ENCODE data around the gene CLTB.

DNA sequence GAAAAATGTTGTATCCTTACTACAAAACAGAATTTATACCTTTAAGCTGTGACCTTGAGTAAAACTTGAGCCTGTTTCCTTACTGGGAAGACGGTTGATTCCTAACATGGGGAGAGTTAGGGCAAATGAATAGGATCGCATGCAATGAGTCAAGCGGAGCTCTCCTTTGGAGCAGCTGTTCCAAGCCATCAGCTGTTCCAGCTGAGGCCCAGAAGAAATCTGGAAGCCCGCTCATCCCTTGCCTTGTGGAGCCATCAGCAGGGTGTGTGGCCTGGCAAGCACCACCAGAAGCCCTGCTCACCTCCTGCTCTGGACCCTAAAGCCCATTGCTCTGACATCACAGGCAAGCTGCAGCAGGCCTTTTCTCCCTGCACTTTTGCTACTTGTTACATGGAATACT lies 62.8 kb downstream of the CLTB start:
- TF ChIP-seq EZH2 (IDR thresholded peaks at IDR 0.05; ENCODE audit: low read depth, unreplicated experiment), result no peak
- TF ChIP-seq, protein P1, sequence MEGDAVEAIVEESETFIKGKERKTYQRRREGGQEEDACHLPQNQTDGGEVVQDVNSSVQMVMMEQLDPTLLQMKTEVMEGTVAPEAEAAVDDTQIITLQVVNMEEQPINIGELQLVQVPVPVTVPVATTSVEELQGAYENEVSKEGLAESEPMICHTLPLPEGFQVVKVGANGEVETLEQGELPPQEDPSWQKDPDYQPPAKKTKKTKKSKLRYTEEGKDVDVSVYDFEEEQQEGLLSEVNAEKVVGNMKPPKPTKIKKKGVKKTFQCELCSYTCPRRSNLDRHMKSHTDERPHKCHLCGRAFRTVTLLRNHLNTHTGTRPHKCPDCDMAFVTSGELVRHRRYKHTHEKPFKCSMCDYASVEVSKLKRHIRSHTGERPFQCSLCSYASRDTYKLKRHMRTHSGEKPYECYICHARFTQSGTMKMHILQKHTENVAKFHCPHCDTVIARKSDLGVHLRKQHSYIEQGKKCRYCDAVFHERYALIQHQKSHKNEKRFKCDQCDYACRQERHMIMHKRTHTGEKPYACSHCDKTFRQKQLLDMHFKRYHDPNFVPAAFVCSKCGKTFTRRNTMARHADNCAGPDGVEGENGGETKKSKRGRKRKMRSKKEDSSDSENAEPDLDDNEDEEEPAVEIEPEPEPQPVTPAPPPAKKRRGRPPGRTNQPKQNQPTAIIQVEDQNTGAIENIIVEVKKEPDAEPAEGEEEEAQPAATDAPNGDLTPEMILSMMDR (conservative IDR thresholded peaks at IDR 0.05; ENCODE audit: low read depth in 2 of 2), result no peak
- no peak for TF ChIP-seq EZH2phosphoT487 (IDR thresholded peaks at IDR 0.05; ENCODE audit: unreplicated experiment)
- TF ChIP-seq, protein P2, sequence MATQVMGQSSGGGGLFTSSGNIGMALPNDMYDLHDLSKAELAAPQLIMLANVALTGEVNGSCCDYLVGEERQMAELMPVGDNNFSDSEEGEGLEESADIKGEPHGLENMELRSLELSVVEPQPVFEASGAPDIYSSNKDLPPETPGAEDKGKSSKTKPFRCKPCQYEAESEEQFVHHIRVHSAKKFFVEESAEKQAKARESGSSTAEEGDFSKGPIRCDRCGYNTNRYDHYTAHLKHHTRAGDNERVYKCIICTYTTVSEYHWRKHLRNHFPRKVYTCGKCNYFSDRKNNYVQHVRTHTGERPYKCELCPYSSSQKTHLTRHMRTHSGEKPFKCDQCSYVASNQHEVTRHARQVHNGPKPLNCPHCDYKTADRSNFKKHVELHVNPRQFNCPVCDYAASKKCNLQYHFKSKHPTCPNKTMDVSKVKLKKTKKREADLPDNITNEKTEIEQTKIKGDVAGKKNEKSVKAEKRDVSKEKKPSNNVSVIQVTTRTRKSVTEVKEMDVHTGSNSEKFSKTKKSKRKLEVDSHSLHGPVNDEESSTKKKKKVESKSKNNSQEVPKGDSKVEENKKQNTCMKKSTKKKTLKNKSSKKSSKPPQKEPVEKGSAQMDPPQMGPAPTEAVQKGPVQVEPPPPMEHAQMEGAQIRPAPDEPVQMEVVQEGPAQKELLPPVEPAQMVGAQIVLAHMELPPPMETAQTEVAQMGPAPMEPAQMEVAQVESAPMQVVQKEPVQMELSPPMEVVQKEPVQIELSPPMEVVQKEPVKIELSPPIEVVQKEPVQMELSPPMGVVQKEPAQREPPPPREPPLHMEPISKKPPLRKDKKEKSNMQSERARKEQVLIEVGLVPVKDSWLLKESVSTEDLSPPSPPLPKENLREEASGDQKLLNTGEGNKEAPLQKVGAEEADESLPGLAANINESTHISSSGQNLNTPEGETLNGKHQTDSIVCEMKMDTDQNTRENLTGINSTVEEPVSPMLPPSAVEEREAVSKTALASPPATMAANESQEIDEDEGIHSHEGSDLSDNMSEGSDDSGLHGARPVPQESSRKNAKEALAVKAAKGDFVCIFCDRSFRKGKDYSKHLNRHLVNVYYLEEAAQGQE (IDR thresholded peaks at IDR 0.05; ENCODE audit: unreplicated experiment), result no peak
- no peak for TF ChIP-seq POLR2AphosphoS5 (IDR thresholded peaks at IDR 0.05; ENCODE audit: low read depth)
- no peak for TF ChIP-seq NANOG (IDR thresholded peaks at IDR 0.05; ENCODE audit: borderline replicate concordance)
- no peak for TF ChIP-seq CREB1 (CRISPR knock-in tag; IDR thresholded peaks at IDR 0.05; ENCODE audit: low read depth)
- TF ChIP-seq JUNB (IDR thresholded peaks at IDR 0.05; ENCODE audit: unreplicated experiment), result no peak
- TF ChIP-seq, protein P3, sequence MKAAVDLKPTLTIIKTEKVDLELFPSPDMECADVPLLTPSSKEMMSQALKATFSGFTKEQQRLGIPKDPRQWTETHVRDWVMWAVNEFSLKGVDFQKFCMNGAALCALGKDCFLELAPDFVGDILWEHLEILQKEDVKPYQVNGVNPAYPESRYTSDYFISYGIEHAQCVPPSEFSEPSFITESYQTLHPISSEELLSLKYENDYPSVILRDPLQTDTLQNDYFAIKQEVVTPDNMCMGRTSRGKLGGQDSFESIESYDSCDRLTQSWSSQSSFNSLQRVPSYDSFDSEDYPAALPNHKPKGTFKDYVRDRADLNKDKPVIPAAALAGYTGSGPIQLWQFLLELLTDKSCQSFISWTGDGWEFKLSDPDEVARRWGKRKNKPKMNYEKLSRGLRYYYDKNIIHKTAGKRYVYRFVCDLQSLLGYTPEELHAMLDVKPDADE (IDR thresholded peaks at IDR 0.05), result no peak
